ENCODE measurements around the gene SPN.
"Not testable (repeated sequence)": the region's sequence is repeated elsewhere in the genome, so short reads cannot be mapped to it uniquely, and the experiment has no call there.

The SPN gene

DNA sequence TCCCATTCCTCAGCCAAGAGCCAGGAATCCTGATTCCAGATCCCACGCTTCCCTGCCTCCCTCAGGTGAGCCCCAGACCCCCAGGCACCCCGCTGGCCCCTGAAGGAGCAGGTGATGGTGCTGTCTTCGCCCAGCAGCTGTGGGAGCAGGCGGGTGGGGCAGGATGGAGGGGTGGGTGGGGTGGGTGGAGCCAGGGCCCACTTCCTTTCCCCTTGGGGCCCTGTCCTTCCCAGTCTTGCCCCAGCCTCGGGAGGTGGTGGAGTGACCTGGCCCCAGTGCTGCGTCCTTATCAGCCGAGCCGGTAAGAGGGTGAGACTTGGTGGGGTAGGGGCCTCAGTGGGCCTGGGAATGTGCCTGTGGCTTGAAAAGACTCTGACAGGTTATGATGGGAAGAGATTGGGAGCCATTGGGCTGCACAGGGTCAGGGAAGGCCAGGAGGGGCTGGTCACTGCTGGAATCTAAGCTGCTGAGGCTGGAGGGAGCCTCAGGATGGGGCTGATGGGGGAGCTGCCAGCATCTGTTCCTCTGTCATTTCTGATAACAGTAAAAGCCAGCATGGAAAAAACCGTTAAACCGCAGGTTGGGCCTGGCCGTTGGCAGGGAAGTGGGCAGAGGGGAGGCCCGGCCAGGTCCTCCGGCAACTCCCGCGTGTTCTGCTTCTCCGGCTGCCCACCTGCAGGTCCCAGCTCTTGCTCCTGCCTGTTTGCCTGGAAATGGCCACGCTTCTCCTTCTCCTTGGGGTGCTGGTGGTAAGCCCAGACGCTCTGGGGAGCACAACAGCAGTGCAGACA is at the start of gene SPN:
TSS of gene SPN (plus strand) at position 232 of the 791 bp plus-strand sequence. CDS start at position 714, 482 bp downstream.
- DNase-seq = no peak

GRCh38 chr16:29613307-29614057 is 49.6 kb upstream of the SPN start:
- peak in 13 of 14 donors; percentile 23 to 85 (median 68) for DNase-seq

DNA sequence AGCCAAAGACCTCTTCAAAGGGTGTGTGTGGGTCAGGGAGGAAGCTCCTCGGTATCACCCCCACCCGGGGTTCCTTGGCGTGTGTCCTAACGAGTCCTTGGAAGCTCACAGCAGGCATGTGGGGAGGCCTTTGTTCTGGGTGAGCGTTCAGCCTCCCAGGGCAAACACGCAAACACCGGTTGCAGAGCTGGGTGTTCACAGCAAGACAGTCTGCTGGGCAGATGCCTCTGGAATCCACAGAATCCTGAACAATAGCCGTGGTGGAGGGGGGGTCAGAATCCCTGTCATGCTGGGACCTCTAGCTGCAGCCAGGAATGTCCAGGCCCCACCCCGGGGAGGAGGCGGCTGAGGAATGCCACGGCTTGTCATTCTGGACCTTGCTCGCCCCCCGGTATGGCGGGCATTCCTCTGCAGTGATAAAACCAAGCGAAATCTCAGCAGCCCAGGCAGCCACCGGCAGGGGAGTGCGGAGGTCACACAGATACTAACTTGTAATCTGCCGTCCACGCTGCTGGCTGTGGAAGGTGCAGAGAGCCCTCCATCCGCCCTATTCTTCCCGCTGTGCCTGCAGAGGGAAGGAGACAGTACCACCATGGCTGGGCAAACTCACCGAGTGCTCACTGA is 48.2 kb upstream of the SPN start:
- peak in 1 of 14 donors; percentile 17 for DNase-seq

GRCh38 chr16:29616127-29616526 is 46.9 kb upstream of the SPN start:
- DNase-seq = not testable (repeated sequence)

DNA sequence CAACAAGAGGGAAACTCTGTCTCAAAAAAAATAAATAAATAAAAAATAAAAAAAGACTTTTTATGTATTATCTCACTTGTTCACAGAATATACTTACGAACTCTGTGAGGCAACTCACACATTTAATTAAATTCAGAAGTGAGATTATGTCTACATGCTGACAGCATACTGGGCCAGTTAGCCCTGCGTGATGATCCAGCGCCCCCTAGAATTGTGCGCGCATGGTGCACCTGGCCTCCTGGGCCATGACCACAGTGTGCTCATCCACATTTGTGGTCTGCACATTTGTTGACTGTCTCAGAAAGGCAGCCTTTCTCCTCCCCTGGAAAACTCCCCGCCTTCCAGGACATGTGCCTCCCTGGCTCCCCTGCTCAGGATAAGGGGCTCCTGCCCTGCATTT is 42.5 kb upstream of the SPN start:
- DNase-seq = not testable (repeated sequence)

DNA sequence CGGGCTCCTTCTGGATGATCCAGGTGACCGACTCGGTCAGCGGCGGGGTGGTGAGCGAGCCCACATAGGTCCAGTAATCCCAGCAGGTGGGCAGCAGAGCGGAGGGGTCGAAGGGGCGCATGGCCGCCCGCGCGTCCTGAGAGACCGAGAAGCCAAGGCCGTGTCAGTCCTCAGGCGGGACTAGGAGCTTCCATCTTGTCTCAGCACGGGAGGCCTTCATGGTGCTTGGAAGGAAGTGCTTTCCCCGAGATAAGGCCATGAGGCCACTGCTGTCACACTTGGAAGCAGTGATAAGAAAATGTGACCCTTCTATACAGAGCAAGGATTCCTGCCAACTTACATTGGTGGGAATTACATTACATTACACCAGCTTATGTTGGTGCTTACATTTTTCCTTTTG is 40.3 kb upstream of the SPN start:
- not testable (repeated sequence) for DNase-seq

- DNase-seq = not testable (repeated sequence)
Observed at GRCh38 chr16:29623253-29623652, 39.8 kb upstream of the SPN start.

DNA sequence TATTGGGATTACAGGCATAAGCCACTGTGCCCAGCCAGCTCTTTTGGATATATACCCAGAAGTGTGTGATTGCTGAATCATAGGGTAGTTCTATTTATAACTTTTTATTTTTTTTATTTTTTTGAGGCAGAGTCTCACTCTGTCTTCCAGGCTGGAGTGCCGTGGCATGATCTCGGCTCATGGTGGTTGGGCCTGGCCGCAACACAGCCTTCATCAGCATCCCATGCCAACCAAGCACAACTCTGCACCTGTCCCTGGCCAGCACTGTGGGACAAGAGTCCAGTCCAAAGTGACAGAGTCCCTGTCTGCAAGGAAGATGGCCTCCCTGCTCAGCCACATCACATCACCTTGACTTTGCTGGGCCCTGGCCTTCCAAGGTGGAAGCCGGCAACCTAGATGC is 37.9 kb upstream of the SPN start:
- not testable (repeated sequence) for DNase-seq

DNA sequence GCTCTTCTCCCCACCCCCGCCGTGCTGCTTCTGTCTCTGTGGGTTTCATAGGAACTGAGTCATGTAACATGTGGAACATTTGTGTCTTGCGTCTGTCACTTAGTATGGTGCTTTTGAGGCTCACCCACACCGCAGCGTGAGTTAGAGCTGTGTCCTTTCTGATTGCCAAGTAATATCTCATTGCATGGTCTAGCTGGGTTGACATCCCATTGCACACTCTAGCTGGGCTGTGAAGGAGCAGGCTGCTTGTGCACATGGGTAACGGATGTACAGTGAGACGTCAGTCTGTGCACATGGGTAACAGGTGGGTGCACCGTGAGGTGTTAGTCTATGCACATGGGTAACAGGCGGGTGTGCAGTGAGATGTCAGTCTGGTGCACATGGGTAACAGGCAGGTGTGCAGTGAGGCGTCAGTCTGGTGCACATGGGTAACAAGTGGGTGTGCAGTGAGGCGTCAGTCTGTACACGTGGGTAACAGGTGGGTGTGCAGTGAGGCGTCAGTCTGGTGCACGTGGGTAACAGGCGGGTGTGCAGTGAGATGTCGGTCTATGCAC is 36.2 kb upstream of the SPN start:
- DNase-seq = not testable (repeated sequence)

GRCh38 chr16:29627661-29628075 is 35.4 kb upstream of the SPN start:
- DNase-seq = not testable (repeated sequence)

DNA sequence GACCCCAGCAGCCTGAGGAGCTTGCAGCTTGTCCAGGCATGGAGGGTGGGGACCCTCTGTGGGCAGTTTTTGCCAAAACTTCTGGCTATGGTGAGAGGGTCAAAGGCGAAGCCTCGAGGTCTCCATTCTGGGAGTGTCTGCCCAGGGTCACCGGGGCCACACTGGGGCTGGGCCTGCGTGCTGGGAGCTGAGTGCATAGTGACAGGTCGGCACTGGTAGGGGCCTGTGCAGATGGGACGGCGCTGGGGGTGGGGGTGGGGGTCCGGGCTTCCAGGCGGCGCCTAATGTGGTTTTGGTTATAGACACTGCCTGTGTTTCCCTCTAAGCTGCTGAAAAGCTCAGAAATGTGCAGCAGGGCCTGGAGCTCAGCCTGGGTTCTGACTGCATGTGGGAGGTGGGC is 34.3 kb upstream of the SPN start:
- not testable (repeated sequence) for DNase-seq

DNA sequence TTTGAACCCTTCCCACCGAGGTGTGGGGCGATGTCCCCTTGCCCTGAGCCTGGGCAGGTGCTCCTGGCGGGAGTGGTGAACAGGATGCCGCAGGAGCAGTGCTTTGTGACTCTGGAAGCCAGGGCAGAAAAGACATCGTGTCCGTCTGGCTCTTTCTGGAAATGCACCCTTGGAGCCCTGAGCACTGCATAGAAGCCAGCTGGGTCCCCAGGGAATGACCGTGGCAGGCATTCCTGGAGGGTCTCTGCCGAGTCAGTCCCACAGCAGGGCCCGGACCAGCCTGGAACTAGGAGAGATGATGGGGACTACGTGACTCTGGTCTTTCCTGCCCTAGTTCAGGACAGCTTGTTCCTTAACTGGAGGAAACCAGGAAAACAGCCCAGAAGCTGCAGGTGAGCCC is 33.7 kb upstream of the SPN start:
- not testable (repeated sequence) for DNase-seq

DNA sequence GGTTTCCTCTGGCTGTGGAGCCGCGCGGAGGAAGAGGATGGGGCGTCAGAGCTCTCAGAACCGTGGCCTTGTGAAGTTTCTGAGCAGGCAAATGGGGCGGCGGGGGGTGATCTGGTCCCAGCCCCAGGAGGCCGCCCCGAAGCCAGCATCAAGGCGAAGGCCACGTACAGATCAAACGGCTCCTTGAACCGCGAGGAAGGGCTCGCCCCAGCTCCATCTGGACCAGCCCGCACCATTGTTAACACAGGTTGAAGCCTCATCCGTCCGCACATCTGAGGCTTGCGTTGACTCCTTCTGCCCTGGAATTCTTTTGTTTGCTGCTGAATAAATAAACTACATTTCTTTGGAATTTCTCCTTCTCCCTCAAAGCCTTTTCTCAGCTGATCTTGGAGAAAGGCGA is 31.4 kb upstream of the SPN start:
- not testable (repeated sequence) for DNase-seq

DNA sequence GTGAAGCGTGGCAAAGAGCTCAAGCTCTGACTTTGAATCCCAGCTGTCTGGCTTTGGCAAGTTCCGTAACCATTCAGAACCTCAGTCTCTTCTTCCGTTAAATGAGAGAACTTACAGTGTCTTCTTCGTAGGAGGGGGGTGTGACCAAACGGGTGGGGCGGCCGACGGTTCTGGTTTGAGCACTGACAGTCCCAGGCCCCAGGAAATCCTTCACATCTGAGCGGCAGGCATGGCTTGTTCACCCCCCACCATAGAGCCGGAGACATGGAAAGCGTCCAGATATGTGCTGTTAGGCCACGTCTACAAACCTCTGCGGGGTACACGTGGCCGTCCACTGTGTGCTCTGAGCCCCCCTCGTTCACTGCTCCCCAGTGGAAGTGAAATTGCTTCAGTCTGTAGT is 27.1 kb upstream of the SPN start:
- not testable (repeated sequence) for DNase-seq

GRCh38 chr16:29636368-29636767 is 26.7 kb upstream of the SPN start:
- DNase-seq = not testable (repeated sequence)

DNA sequence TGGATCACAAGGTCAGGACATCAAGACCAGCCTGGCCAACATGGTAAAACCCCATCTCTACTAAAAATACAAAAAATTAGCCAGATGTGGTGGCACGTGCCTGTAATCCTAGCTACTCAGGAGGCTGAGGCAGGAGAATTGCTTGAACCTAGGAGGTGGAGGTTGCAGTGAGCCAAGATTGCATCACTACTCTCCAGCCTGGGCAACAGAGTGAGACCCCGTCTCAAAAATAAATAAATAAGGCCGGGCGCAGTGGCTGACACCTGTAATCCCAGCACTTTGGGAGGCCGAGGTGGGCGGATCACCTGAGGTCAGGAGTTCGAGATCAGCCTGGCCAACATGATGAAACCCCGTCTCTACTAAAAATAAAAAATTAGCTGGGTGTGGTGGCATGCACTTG is 24.3 kb upstream of the SPN start:
- DNase-seq = not testable (repeated sequence)

- no peak for DNase-seq
Observed at GRCh38 chr16:29641561-29641960, 21.5 kb upstream of the SPN start.

DNA sequence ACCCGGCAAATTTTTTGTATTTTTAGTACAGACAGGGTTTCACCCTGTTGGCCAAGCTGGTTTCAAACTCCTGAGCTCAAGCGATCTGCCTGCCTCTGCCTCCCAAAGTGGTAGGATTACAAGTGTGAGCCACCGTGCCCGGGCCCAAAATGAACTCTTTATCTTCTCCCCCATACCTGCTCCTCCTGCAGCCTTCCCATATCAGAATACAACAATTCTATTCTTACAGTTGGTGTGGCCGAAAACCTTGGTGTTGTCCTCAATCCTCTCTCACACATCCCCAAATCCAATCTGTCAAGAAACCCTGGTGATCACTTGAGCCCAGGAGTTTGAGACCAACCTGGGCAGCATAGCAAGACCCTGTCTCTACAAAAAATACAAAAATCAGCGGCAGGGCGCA is 19.5 kb upstream of the SPN start:
- no peak for DNase-seq

DNA sequence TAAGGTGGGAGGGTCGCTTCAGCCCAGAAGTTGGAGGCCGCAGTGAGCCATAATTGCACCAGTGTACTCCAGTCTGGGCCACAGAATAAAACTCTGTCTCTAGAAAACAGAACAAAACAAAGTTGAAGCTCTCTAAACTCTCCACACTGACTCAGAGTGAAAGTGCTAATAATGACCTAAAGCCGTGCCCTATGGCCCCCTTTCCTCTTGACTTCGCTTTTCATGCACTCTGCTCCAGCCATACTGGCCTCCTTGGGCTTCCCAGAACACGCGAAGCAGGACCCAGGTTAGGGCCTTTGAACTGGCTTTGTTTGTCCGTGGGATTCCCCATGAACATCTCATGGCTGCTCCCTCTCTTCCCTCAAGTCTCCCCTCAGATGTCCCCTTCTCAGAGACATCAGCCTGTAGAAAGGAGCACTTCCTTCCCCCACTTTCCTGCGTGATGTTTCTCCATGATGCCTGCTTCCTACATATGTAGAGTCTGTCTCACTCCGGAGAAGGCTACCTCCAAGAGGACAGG is 18.6 kb upstream of the SPN start:
- peak in 1 of 14 donors; percentile 21 for DNase-seq

DNA sequence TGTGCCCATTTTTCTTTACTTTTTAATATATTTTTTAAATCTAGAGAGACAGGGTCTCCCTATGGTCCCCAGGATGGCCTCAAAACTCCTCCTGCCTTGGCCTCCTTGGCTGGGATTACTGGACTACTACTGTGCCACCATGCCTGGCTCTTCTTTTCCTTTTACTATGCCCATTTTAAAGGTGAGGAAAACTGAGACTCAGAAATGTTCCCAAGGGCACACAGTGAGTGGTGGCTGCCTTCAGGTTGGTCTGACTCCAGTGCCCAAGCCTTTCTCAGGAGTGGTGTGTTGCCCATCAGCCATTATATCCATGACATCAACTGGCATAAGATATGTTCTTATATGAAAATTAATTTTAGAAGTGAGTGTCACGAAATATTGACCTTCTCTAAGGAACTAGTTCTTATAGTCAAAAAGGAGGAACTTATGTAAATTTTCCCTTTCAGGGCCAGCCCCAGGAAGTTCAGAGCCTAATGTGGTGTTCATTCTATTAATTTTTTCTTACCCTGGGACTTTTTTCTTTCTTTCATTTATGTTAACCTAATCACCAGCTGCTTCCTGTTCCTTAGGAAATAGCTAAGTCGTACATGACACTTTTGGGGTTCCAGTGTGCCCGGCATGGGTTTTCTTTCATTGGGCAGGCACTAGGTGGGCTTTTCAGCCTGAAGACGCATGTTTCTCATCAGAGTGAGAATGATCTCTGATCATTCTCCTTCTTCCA is 17.9 kb upstream of the SPN start:
- DNase-seq = no peak

DNA sequence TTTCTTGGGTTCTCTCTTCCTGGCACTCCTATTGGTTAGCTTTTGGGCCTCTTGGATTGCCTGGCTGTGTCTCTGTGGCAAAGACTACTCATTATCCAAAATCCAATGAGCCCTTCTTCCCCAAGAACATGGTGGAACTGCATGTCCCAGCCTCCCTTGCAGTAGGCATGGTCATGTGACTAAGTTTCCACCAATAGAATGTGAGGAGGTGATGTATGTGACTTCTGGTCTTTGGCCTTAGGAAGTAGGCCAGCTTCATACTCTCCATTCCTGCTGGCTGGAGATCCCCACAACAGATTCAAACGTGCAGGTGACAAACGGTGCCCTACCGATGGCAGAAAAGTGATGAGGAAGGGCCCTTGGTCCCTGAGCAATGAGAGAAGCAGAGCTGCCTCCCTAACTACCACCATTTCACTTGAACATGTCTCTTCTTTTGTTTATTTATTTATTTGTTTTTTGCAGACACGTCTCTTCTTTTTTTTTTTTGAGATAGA is 17.3 kb upstream of the SPN start:
- no peak for DNase-seq

GRCh38 chr16:29646947-29647346 is 16.1 kb upstream of the SPN start:
- no peak for DNase-seq
